Neural progenitor cell (in vitro differentiated cells): ENCODE results near the gene LMAN1. TPM values are rescaled to one million over a fixed set of nuclear protein-coding genes. Genes with fewer than 3 reads are reported as not detected.

Source experiments
- DNase-seq: peaks from one replicate; pipeline ENCODE4 v3.0.0-alpha.2; 2016; ENCODE audit warnings: low spot score
- H2AFZ ChIP-seq: fragments of 200-600 bp; sonication (generic); replicated peaks from 2 replicates; pipeline ENCODE4 v1.6.1; 2016; ENCODE audit warnings: antibody characterized with exemption
- H3F3A ChIP-seq: fragments of 200-600 bp; sonication (generic); 2 replicates; pipeline ENCODE4 v1.6.1; 2016; ENCODE audit warnings: antibody characterized with exemption, low read depth
- H3K27ac ChIP-seq: fragments of 200-600 bp; sonication (generic); 2 replicates; pipeline ENCODE4 v1.5.1; 2016; ENCODE audit warnings: mild to moderate bottlenecking
- H3K27me3 ChIP-seq: fragments of 200-600 bp; sonication (generic); 2 replicates; pipeline ENCODE4 v1.6.1; 2016; ENCODE audit warnings: mild to moderate bottlenecking, moderate library complexity
- H3K36me3 ChIP-seq: fragments of 200-600 bp; sonication (generic); 2 replicates; pipeline ENCODE4 v1.5.1; 2016
- H3K4me1 ChIP-seq: fragments of 200-600 bp; sonication (generic); 2 replicates; pipeline ENCODE4 v1.6.1; 2016; ENCODE audit warnings: mixed run types
- H3K4me2 ChIP-seq: fragments of 200-600 bp; sonication (generic); 2 replicates; pipeline ENCODE4 v1.6.1; 2016
- H3K4me3 ChIP-seq: fragments of 200-600 bp; sonication (generic); 2 replicates; pipeline ENCODE4 v1.5.1; 2016
- H3K79me2 ChIP-seq: fragments of 200-600 bp; sonication (generic); 2 replicates; pipeline ENCODE4 v1.6.1; 2016; ENCODE audit warnings: low read depth
- H3K9ac ChIP-seq: fragments of 200-600 bp; sonication (generic); 2 replicates; pipeline ENCODE4 v1.6.1; 2016
- H3K9me3 ChIP-seq: fragments of 200-600 bp; sonication (generic); 2 replicates; pipeline ENCODE4 v1.5.1; 2016; ENCODE audit warnings: low read depth
- H4K20me1 ChIP-seq: fragments of 200-600 bp; sonication (generic); 2 replicates; pipeline ENCODE4 v1.6.1; 2016; ENCODE audit warnings: low read depth
- H3K27ac Mint-ChIP-seq: 3 replicates; pipeline ENCODE4 v1.8.0; 2021; ENCODE audit warnings: mixed read lengths
- H3K27me3 Mint-ChIP-seq: 2 replicates; pipeline ENCODE4 v1.8.0; 2022; ENCODE audit warnings: low read depth, mild to moderate bottlenecking, inconsistent platforms, moderate library complexity, mixed read lengths; ENCODE audit not compliant: insufficient read depth
- H3K36me3 Mint-ChIP-seq: 3 replicates; pipeline ENCODE4 v1.8.0; 2021; ENCODE audit warnings: mixed read lengths
- H3K4me1 Mint-ChIP-seq: 3 replicates; pipeline ENCODE4 v1.8.0; 2021; ENCODE audit warnings: mixed read lengths
- H3K4me3 Mint-ChIP-seq: 3 replicates; pipeline ENCODE4 v1.8.0; 2021; ENCODE audit warnings: mild to moderate bottlenecking, moderate library complexity, mixed read lengths
- H3K9me3 Mint-ChIP-seq: 3 replicates; pipeline ENCODE4 v1.8.0; 2020; ENCODE audit warnings: mixed read lengths
- CTCF ChIP-seq: fragments of 200-600 bp; sonication (generic); IDR thresholded peaks from 2 replicates; pipeline ENCODE4 v1.5.1; 2017; ENCODE audit warnings: antibody characterized with exemption, mild to moderate bottlenecking
- EZH2 ChIP-seq: fragments of 200-600 bp; sonication (generic); IDR thresholded peaks from 2 replicates; pipeline ENCODE4 v1.6.1; 2017; ENCODE audit warnings: antibody characterized with exemption, mild to moderate bottlenecking, moderate library complexity
- EZH2phosphoT487 ChIP-seq: fragments of 200-600 bp; sonication (generic); IDR thresholded peaks from 2 replicates; pipeline ENCODE4 v1.6.1; 2017; ENCODE audit warnings: antibody characterized with exemption
- total RNA-seq: library from RNA; depleted of rRNA; stranded (reverse); fragments of >200 nt; gene quantifications from 2 replicates; pipeline ENCODE4 v1.2.3, GENCODE V29; 2015; ENCODE audit warnings: low replicate concordance

LMAN1 gene
- total RNA-seq, 1 donor from 2014 or later, result 338 TPM

DNA sequence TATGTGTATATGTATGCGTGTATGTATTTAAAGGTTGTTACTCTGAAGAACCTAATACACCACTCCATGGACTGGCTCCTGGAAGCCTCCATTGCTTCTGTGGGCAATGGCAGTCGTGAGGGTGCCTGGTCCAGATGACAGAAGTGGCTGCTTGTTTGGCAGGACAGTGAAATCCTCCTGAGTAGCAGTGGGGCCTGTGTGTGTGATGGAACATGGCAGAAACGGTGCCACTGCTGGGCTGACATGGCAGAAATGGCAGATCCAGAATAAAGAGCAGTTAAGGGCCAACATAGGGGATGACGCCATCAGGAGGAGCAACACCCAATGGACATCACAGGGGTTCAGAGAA, 34.5 kb downstream of the LMAN1 start:
- no peaks in the 10 kb centered on the region for H3K9me3 ChIP-seq
- H3K4me1 ChIP-seq, result peaks cover 9% of the 10 kb centered on the region
- H3K36me3 ChIP-seq, result peaks cover 37% of the 10 kb centered on the region
- no peak overlapping the region for H3K4me2 ChIP-seq
- H3K4me3 Mint-ChIP-seq, result no peak overlapping the region
- no peaks in the 10 kb centered on the region for H3K27me3 ChIP-seq
- no peak overlapping the region for H3K4me3 ChIP-seq
- H3K27me3 Mint-ChIP-seq, result peaks cover 4% of the 10 kb centered on the region
- no peak for DNase-seq
- no peaks in the 10 kb centered on the region for H4K20me1 ChIP-seq
- H3K4me1 Mint-ChIP-seq, result peaks cover 2% of the 10 kb centered on the region
- no peak overlapping the region for H3K9ac ChIP-seq
- H3K79me2 ChIP-seq, result no peaks in the 10 kb centered on the region
- H3K9me3 Mint-ChIP-seq, result no peaks in the 10 kb centered on the region
- H2AFZ ChIP-seq, result no peak overlapping the region
- TF ChIP-seq CTCF, result no peak
- no peak for TF ChIP-seq EZH2
- no peak for TF ChIP-seq EZH2phosphoT487
- peaks cover 31% of the 10 kb centered on the region for H3K36me3 Mint-ChIP-seq
- peak overlapping the region; percentile 27 for H3K27ac ChIP-seq
- peaks cover 45% of the 10 kb centered on the region for H3F3A ChIP-seq
- no peak overlapping the region for H3K27ac Mint-ChIP-seq

DNA sequence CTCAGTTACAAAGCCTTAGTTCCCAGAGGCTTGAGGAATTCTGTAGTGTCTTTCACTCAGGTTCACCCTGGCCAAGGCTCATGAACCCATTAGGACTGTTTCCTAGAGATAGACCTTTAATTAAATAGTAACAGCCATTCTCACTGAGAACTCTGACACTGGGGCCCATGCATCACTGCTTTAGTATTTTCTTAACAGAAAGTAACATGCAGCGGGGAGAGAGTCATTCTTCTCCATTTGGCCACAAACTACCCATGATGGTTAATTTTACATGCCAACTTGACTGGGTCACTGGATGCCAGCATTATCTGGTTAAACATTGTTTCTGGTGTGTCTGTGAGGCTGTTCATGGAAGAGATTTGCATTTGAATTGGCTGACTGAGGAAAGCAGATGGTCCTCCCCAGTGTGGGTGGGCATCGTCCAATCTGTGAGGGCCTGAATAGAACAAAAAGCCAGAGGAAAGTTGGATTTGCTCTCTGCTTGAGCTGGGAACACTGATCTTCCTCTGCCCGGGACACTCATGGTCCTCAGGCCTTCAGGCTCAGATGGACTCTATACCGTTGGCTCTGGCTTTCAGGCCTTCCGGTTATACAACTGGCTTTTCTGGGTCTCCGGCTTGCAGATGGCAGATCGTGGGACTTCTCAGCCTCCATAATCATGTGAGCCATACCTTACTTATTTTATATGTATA, 35.0 kb downstream of the LMAN1 start:
- peak overlapping the region; percentile 27 for H3K27ac ChIP-seq
- no peaks in the 10 kb centered on the region for H3K79me2 ChIP-seq
- H3K4me3 Mint-ChIP-seq, result no peak overlapping the region
- no peaks in the 10 kb centered on the region for H3K27me3 ChIP-seq
- no peaks in the 10 kb centered on the region for H4K20me1 ChIP-seq
- peaks cover 48% of the 10 kb centered on the region for H3F3A ChIP-seq
- peaks cover 4% of the 10 kb centered on the region for H3K27me3 Mint-ChIP-seq
- H3K4me1 Mint-ChIP-seq, result peaks cover 2% of the 10 kb centered on the region
- H3K4me3 ChIP-seq, result no peak overlapping the region
- peaks cover 32% of the 10 kb centered on the region for H3K36me3 ChIP-seq
- peak; percentile 26 for DNase-seq
- TF ChIP-seq EZH2phosphoT487 (no peak), CTCF (no peak), EZH2 (no peak)
- H3K9ac ChIP-seq, result no peak overlapping the region
- H3K4me2 ChIP-seq, result no peak overlapping the region
- H3K9me3 Mint-ChIP-seq, result no peaks in the 10 kb centered on the region
- no peak overlapping the region for H3K27ac Mint-ChIP-seq
- H3K4me1 ChIP-seq, result peaks cover 12% of the 10 kb centered on the region
- no peak overlapping the region for H2AFZ ChIP-seq
- peaks cover 29% of the 10 kb centered on the region for H3K36me3 Mint-ChIP-seq
- no peaks in the 10 kb centered on the region for H3K9me3 ChIP-seq

- H3K27ac ChIP-seq, result no peak within 1 kb of the TSS
- H3K27me3 Mint-ChIP-seq, result peaks cover 6% of the 10 kb centered on the region
- no peak for DNase-seq
- TF ChIP-seq CTCF (no peak), EZH2phosphoT487 (no peak)
- H3K9ac ChIP-seq, result no peak within 1 kb of the TSS
- H3K4me3 Mint-ChIP-seq, result no peak within 1 kb of the TSS
- no peaks in the 10 kb centered on the region for H3K27me3 ChIP-seq
- H3K9me3 Mint-ChIP-seq, result no peaks in the 10 kb centered on the region
- no peaks in the 10 kb centered on the region for H3K36me3 Mint-ChIP-seq
- H3F3A ChIP-seq, result peaks cover 13% of the 10 kb centered on the region
- H3K79me2 ChIP-seq, result no peaks in the 10 kb centered on the region
- no peak within 1 kb of the TSS for H3K27ac Mint-ChIP-seq
- no peaks in the 10 kb centered on the region for H3K9me3 ChIP-seq
- H3K4me1 ChIP-seq, result peaks cover 41% of the 10 kb centered on the region
- no peak within 1 kb of the TSS for H2AFZ ChIP-seq
- no peak within 1 kb of the TSS for H3K4me3 ChIP-seq
- H3K4me2 ChIP-seq, result peak within 1 kb of the TSS; percentile 19
- H3K4me1 Mint-ChIP-seq, result no peaks in the 10 kb centered on the region
- no peaks in the 10 kb centered on the region for H3K36me3 ChIP-seq
- no peaks in the 10 kb centered on the region for H4K20me1 ChIP-seq
Observed at GRCh38 chr18:59318460-59319050, 40.5 kb downstream of the LMAN1 start, which contains the start of gene CPLX4. Gene CPLX4, minus strand, starts transcription at chr18:59318649. Its CDS starts 187 bp downstream, at chr18:59318462.
